Colonic mucosa (tissue), 4 donors: ENCODE measurements around the gene ABHD2. TPM values are rescaled to one million over a fixed set of nuclear protein-coding genes. Genes with fewer than 3 reads are reported as not detected.
"Not testable (repeated sequence)": the region's sequence is repeated elsewhere in the genome, so short reads cannot be mapped to it uniquely, and the experiment has no call there.

Experiments used
- DNase-seq: peaks from one replicate; pipeline ENCODE4 v3.0.0-alpha.2; 2020
- H3K27ac ChIP-seq: fragments of 200-600 bp; one replicate; pipeline ENCODE4 v1.8.0; 2021
- H3K27me3 ChIP-seq: fragments of 200-600 bp; one replicate; pipeline ENCODE4 v1.8.0; 2021
- H3K36me3 ChIP-seq: fragments of 200-600 bp; one replicate; pipeline ENCODE4 v1.8.0; 2021
- H3K4me1 ChIP-seq: fragments of 200-600 bp; one replicate; pipeline ENCODE4 v1.8.0; 2021; ENCODE audit warnings: mild to moderate bottlenecking
- H3K4me3 ChIP-seq: fragments of 200-600 bp; one replicate; pipeline ENCODE4 v1.8.0; 2021
- H3K9ac ChIP-seq, 2 donors: one replicate each; pipeline ENCODE4 v1.7.0; 2013; ENCODE audit warnings: control low read depth in 2 of 2, low read depth in 2 of 2, low read length in 2 of 2
- H3K9me3 ChIP-seq: fragments of 200-600 bp; one replicate; pipeline ENCODE4 v1.8.0; 2021
- CTCF ChIP-seq: fragments of 200-600 bp; IDR thresholded peaks from one replicate; pipeline ENCODE4 v1.8.0; 2022; ENCODE audit warnings: antibody characterized with exemption, mild to moderate bottlenecking
- intact Hi-C: fragments of 100-400 bp; cut with DNase I; formaldehyde crosslinking; loops from one replicate; pipeline ENCODE4 v1.14.1; 2022
- total RNA-seq, 2 donors: library from RNA; stranded (reverse); fragmentation: NEBNext Ultra II Directional in 1 of 2; extraction: Animal tissue kit (Norgen Biotek cat#: 25700) in 1 of 2; gene quantifications; one replicate each; pipeline ENCODE4 v1.2.1, GENCODE V29; 2021
- donor health status: healthy.
- donor health status: DM: no; HTN: no; CAD: no.
- donor health status: DM: no; HTN: no; CAD: no.

Gene ABHD2
- total RNA-seq, 2 donors from 2014 or later: 71.5 to 86.7 TPM

- Histone ChIP-seq H3K9ac (no peak overlapping the region), H3K9me3 (no peaks in the 10 kb centered on the region), H3K27me3 (no peaks in the 10 kb centered on the region), H3K4me3 (no peak overlapping the region), H3K4me1 (peaks cover 6% of the 10 kb centered on the region), H3K36me3 (no peaks in the 10 kb centered on the region), H3K27ac (no peak overlapping the region)
- DNase-seq: no peak
- intact Hi-C loops: no loop called here
- TF ChIP-seq CTCF: no peak
These were observed 51.6 kb downstream of the ABHD2 start for GRCh38 chr15:89139613-89140499.

GRCh38 chr15:89140595-89140994, 52.3 kb downstream of the ABHD2 start:
- Histone ChIP-seq H3K27me3 (no peaks in the 10 kb centered on the region), H3K4me1 (peaks cover 6% of the 10 kb centered on the region), H3K27ac (no peak overlapping the region), H3K9ac (no peak overlapping the region), H3K4me3 (no peak overlapping the region), H3K9me3 (no peaks in the 10 kb centered on the region), H3K36me3 (no peaks in the 10 kb centered on the region)
- intact Hi-C loops: no loop called here
- no peak for TF ChIP-seq CTCF
- no peak for DNase-seq

- H3K4me1 ChIP-seq, DNase-seq, H3K27ac ChIP-seq, H3K9ac ChIP-seq, intact Hi-C loops, H3K36me3 ChIP-seq, H3K9me3 ChIP-seq, H3K4me3 ChIP-seq, H3K27me3 ChIP-seq: not testable (repeated sequence)
These were observed 52.9 kb downstream of the ABHD2 start for GRCh38 chr15:89141159-89141558.

- TF ChIP-seq CTCF: no peak
- Histone ChIP-seq H3K36me3 (no peaks in the 10 kb centered on the region), H3K27me3 (no peaks in the 10 kb centered on the region), H3K4me1 (peaks cover 6% of the 10 kb centered on the region), H3K4me3 (no peak overlapping the region), H3K9me3 (no peaks in the 10 kb centered on the region), H3K27ac (no peak overlapping the region), H3K9ac (no peak overlapping the region)
- intact Hi-C loops: no loop called here
- no peak for DNase-seq
These were observed 53.6 kb downstream of the ABHD2 start for GRCh38 chr15:89141885-89142284.

GRCh38 chr15:89142423-89142822, 54.2 kb downstream of the ABHD2 start:
- intact Hi-C loops: no loop called here
- H3K27ac ChIP-seq: no peak overlapping the region
- H3K9me3 ChIP-seq: no peaks in the 10 kb centered on the region
- no peak overlapping the region for H3K9ac ChIP-seq
- no peak overlapping the region for H3K4me3 ChIP-seq
- DNase-seq: no peak
- H3K4me1 ChIP-seq: peaks cover 6% of the 10 kb centered on the region
- H3K27me3 ChIP-seq: no peaks in the 10 kb centered on the region
- no peaks in the 10 kb centered on the region for H3K36me3 ChIP-seq
- TF ChIP-seq CTCF: no peak

GRCh38 chr15:89143503-89144162, 55.4 kb downstream of the ABHD2 start:
- no peaks in the 10 kb centered on the region for H3K9me3 ChIP-seq
- no peak overlapping the region for H3K9ac ChIP-seq
- H3K4me3 ChIP-seq: no peak overlapping the region
- no peak for DNase-seq
- H3K4me1 ChIP-seq: no peaks in the 10 kb centered on the region
- H3K27ac ChIP-seq: no peak overlapping the region
- no peaks in the 10 kb centered on the region for H3K36me3 ChIP-seq
- no peak for TF ChIP-seq CTCF
- H3K27me3 ChIP-seq: no peaks in the 10 kb centered on the region
- intact Hi-C loops: no loop called here
